NB4 (cell line): ENCODE results near the gene KLHL12.

ENCODE experiments used
- POLR2A ChIP-seq: IDR thresholded peaks from 2 replicates; pipeline ENCODE4 v1.6.1; 2011; ENCODE audit warnings: mild to moderate bottlenecking; ENCODE audit not compliant: insufficient read length; ENCODE audit errors: extremely low read depth
- TF ChIP-seq, protein P1 (sequence below): IDR thresholded peaks from one replicate; pipeline ENCODE4 v1.5.1; 2012; ENCODE audit warnings: low read depth, low read length
- TF ChIP-seq, protein P2 (sequence below): IDR thresholded peaks from 2 replicates; pipeline ENCODE4 v1.6.1; 2011; ENCODE audit warnings: low read depth, low read length

DNA sequence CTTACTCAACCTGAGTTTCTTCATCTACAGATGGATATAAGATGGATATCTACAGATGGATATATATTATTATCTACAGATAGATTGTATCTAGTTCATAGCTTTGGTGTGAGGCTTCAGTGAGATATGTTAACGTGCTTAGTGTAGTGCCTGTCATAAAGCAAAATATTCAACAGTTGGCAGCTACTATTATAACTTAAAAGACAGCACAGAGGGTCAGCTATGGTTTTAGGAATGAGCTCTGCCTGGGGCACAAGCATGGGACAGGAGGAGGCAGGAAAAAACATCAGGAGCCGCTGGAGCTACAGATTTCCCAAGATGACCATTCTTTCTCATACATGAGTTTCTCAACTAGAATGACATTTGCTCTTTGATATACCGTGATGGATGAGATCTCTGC is 41.3 kb upstream of the KLHL12 start:
- TF ChIP-seq, protein P1, sequence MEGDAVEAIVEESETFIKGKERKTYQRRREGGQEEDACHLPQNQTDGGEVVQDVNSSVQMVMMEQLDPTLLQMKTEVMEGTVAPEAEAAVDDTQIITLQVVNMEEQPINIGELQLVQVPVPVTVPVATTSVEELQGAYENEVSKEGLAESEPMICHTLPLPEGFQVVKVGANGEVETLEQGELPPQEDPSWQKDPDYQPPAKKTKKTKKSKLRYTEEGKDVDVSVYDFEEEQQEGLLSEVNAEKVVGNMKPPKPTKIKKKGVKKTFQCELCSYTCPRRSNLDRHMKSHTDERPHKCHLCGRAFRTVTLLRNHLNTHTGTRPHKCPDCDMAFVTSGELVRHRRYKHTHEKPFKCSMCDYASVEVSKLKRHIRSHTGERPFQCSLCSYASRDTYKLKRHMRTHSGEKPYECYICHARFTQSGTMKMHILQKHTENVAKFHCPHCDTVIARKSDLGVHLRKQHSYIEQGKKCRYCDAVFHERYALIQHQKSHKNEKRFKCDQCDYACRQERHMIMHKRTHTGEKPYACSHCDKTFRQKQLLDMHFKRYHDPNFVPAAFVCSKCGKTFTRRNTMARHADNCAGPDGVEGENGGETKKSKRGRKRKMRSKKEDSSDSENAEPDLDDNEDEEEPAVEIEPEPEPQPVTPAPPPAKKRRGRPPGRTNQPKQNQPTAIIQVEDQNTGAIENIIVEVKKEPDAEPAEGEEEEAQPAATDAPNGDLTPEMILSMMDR, result no peak
- no peak for TF ChIP-seq POLR2A
- TF ChIP-seq, protein P2, sequence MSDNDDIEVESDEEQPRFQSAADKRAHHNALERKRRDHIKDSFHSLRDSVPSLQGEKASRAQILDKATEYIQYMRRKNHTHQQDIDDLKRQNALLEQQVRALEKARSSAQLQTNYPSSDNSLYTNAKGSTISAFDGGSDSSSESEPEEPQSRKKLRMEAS, result no peak
